ENCODE data around the gene BTBD8.

GRCh38 chr1:92154934-92155333 is 74.8 kb downstream of the BTBD8 start:
- TF ChIP-seq CTCF (conservative IDR thresholded peaks at IDR 0.05; ENCODE audit: low read depth in 2 of 2), result no peak
- TF ChIP-seq STAT1 (IDR thresholded peaks at IDR 0.05; ENCODE audit: unreplicated experiment), result no peak
- no peak for TF ChIP-seq POLR2AphosphoS5 (IDR thresholded peaks at IDR 0.05; ENCODE audit: low read depth)
- TF ChIP-seq EZH2 (IDR thresholded peaks at IDR 0.05; ENCODE audit: low read depth, unreplicated experiment), result no peak
- TF ChIP-seq REST (IDR thresholded peaks at IDR 0.05; ENCODE audit: unreplicated experiment), result no peak
- TF ChIP-seq CREB1 (CRISPR knock-in tag; IDR thresholded peaks at IDR 0.05; ENCODE audit: low read depth), result no peak
- no peak for TF ChIP-seq EZH2phosphoT487 (IDR thresholded peaks at IDR 0.05; ENCODE audit: unreplicated experiment)
- no peak for TF ChIP-seq NANOG (IDR thresholded peaks at IDR 0.05; ENCODE audit: borderline replicate concordance)
- TF ChIP-seq ETS1 (IDR thresholded peaks at IDR 0.05), result no peak
- TF ChIP-seq ZNF114 (CRISPR knock-in tag; IDR thresholded peaks at IDR 0.05), result no peak
- TF ChIP-seq ZNF462 (CRISPR knock-in tag; IDR thresholded peaks at IDR 0.05), result no peak
- no peak for TF ChIP-seq JUNB (IDR thresholded peaks at IDR 0.05; ENCODE audit: unreplicated experiment)
- TF ChIP-seq ZNF331 (CRISPR knock-in tag; IDR thresholded peaks at IDR 0.05; ENCODE audit: low read depth), result no peak
